ENCODE data around the gene CALR3.

CALR3 gene

DNA sequence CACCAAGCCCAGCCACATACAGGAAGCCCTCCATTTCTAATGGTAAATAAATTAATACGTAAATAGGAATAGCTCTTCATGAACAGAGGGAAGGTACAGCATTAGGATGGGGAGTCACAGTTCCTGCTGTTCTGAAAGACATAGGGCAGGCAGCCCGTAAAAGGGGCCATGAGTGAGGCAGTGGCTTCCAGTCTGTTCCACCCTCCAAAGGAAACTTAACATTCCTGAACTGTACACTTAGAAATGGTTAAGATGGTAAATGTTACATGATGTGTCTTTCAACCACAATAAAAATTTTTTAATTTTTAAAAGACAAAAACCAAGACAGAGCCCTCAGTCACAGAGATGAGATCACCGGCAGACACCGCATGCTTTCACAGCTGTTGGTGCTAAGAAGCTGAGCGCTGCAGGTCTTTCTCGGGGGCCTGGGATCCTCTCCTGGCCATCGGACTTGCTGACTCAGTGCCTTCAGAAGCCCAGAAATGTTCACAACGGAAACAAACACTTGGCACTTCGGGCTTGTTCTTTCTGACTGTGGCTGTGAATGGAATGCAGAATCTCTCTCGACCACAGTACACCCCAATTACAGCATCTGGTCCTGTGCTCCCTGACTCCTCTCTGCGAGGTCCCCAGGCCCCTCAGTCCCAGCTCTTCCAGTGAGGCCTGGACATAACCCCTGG is 60.6 kb downstream of the CALR3 start:
- no peak for DNase-seq (ENCODE audit: low read depth)
- no peak overlapping the region for H3K4me3 ChIP-seq (ENCODE audit: low read depth, low read length)
- TF ChIP-seq, protein P1, sequence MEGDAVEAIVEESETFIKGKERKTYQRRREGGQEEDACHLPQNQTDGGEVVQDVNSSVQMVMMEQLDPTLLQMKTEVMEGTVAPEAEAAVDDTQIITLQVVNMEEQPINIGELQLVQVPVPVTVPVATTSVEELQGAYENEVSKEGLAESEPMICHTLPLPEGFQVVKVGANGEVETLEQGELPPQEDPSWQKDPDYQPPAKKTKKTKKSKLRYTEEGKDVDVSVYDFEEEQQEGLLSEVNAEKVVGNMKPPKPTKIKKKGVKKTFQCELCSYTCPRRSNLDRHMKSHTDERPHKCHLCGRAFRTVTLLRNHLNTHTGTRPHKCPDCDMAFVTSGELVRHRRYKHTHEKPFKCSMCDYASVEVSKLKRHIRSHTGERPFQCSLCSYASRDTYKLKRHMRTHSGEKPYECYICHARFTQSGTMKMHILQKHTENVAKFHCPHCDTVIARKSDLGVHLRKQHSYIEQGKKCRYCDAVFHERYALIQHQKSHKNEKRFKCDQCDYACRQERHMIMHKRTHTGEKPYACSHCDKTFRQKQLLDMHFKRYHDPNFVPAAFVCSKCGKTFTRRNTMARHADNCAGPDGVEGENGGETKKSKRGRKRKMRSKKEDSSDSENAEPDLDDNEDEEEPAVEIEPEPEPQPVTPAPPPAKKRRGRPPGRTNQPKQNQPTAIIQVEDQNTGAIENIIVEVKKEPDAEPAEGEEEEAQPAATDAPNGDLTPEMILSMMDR (IDR thresholded peaks at IDR 0.05; ENCODE audit: low read depth, low read length, missing control alignments): no peak

DNA sequence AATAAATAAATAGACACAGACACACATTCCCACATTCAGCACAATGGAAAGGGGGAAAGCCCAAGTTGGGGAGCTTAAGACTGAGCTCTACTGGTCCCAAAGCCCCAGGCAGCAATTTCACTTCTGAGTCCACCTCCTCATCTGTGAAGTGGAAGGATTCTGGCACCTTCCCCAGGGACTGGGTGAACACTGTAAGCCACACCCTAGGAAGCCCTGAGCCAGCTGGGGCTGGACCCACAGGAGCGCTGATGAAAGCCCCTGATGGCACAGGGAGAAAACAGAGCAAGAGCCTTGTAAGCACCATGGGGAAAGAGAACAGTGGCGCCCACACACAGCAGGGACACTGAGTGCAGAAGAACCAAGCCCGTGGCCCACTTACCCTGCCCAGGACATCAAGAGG is 62.0 kb downstream of the CALR3 start:
- H3K4me3 ChIP-seq (ENCODE audit: low read depth, low read length): no peak overlapping the region
- TF ChIP-seq, protein P1 (IDR thresholded peaks at IDR 0.05; ENCODE audit: low read depth, low read length, missing control alignments): no peak
- DNase-seq (ENCODE audit: low read depth): no peak

DNA sequence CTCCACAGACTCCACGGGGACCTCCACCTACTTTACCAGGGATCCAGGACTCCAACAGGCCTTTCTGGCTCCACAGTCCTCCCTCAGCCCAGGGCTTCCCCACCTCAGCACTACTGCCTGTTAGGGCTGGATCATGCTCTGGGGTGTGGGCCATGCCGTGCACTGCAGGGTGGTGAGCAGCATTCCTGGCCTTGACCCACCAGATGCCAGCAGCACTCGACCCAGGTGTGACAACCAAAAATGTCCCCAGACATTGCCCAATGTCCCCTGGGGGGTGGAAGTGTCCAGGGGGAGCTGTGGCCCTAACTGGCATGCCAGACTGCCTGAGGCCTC is 66.2 kb downstream of the CALR3 start:
- DNase-seq (ENCODE audit: low read depth): no peak
- TF ChIP-seq, protein P1 (IDR thresholded peaks at IDR 0.05; ENCODE audit: low read depth, low read length, missing control alignments): no peak
- no peak overlapping the region for H3K4me3 ChIP-seq (ENCODE audit: low read depth, low read length)

DNA sequence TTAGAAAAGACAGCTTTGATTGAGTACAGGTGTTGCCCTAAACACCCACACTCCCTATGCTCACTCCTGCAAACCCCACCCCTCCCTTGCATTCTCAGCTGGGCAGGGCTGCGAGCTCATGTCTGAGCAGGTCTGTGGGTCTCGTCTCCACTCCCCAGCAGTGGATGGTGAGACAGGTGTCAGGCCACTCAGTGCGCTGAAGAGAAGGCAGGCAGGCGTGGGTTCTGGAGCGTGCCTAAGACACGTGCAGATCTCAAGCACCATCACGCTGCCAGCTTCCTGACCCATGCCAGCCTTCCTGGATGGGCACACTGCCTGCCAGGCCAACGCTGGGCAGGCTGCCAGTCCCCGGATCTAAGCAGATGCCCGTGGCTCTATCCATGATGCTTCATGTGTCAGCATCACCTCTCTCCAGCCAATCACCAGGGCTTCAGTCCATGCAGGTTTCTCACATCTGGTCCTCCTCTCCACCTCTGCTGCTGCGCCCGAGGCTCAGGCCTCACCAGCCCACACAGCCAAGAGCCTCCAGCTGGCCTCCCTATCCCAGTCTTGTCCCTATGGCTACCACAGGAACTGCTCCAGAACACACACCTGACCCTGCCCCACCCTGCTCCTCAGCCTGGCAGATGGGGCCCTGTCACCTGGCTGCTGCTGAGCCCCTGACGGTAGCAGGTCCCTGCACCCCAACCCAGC is 66.8 kb downstream of the CALR3 start:
- no peak for DNase-seq (ENCODE audit: low read depth)
- no peak overlapping the region for H3K4me3 ChIP-seq (ENCODE audit: low read depth, low read length)
- TF ChIP-seq, protein P1 (IDR thresholded peaks at IDR 0.05; ENCODE audit: low read depth, low read length, missing control alignments): no peak

Measured in GM12864 (cell line).